Measurements from ENCODE around the gene IL22RA1. TPM values are rescaled to one million over a fixed set of nuclear protein-coding genes. Genes with fewer than 3 reads are reported as not detected.

The IL22RA1 gene
- 3.8 to 5.5 TPM (median 4.3 TPM) in 5 replicates for total RNA-seq (2022; extraction: Qiagen RNA extraction; ENCODE audit: low read depth)

GRCh38 chr1:24142546-24143534 lies at the start of gene IL22RA1:
IL22RA1 (minus strand) TSS chr1:24143140; CDS start chr1:24143082, 58 bp downstream.

GRCh38 chr1:24186993-24187790 lies 44.3 kb upstream of the IL22RA1 start, which contains the start of gene IFNLR1:
IFNLR1 (minus strand) TSS chr1:24187289; CDS start chr1:24187248, 41 bp downstream.

DNA sequence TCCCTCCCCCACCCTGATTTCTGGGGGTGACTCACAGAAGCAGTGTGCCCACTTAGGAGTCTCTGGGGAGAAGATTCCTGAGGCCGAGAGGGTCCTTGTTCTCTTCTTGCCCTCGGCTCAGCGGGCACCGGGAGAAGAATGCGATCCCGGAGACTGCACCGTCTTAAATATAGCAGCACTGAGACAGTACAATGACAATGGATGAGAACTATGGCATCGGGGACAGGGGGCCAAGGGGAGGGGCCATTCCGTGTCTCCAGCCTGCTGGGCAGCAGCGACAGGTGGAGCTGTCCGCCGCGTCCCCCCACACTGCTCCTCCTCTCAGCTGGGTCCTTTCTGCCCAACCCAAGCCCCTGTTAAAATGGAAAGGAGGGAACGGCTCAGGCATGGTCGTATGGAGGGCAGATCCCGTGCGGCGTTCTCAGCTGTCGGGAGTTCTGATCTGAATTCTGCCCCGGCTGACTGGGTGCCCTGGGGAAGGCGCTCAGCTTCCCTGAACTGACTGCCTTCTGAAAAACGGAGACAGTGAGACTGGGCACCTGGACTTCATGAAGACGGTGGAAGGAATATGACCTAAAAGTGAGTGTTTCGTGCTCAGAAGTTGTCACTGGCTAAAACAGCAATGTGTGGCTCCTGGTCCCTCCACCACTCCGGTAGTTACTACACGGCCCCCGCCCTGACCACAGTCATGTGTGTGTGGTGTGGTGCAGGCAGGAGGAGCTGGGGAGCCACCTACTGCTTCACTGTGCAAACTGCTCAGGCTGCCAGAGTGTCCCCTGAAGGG lies 30.8 kb downstream of the IL22RA1 start, which contains the start of gene MYOM3:
MYOM3 (minus strand) TSS at position 140 of the 784 bp plus-strand sequence. CDS start 3,499 bp downstream, outside the sequence.

Other genes starting within 250 kb of the IL22RA1 start
- gene CNR2, start 229.8 kb downstream of the IL22RA1 start, total RNA-seq (2022; extraction: Qiagen RNA extraction; ENCODE audit: low read depth), result not detected in 5 replicates
- gene PNRC2, start 183.3 kb downstream of the IL22RA1 start, total RNA-seq (2022; extraction: Qiagen RNA extraction; ENCODE audit: low read depth), result 29.7 to 41.1 TPM (median 34.3 TPM) in 5 replicates
- gene SRSF10, start 162.8 kb downstream of the IL22RA1 start, total RNA-seq (2022; extraction: Qiagen RNA extraction; ENCODE audit: low read depth), result 65.5 to 94.6 TPM (median 85.0 TPM) in 5 replicates
- gene MYOM3, start 31.0 kb downstream of the IL22RA1 start, total RNA-seq (2022; extraction: Qiagen RNA extraction; ENCODE audit: low read depth), result 5.8 to 7.2 TPM (median 6.4 TPM) in 5 replicates
- gene IFNLR1, start 44.1 kb upstream of the IL22RA1 start, total RNA-seq (2022; extraction: Qiagen RNA extraction; ENCODE audit: low read depth), result 0.78 to 1.5 TPM (median 1.0 TPM) in 5 replicates
- 0.53 to 0.77 TPM (median 0.67 TPM) in 5 replicates for gene GRHL3, start 176.2 kb upstream of the IL22RA1 start, total RNA-seq (2022; extraction: Qiagen RNA extraction; ENCODE audit: low read depth)

Measured in A549 treated with RU486 at 1 μM for 4 hours (cell line).